Panc1 (cell line): ENCODE measurements around the gene VWA5B1.

ENCODE experiments used
- POLR2AphosphoS5 ChIP-seq: IDR thresholded peaks from 2 replicates; pipeline ENCODE4 v1.6.1; 2012; ENCODE audit warnings: mild to moderate bottlenecking, low read depth, low read length, moderate library complexity
- TF ChIP-seq, protein P1 (sequence below): fragments of 450-650 bp; IDR thresholded peaks from 2 replicates; pipeline ENCODE4 v1.5.1; 2017; ENCODE audit warnings: mild to moderate bottlenecking
- TF ChIP-seq, protein P2 (sequence below), 2 experiments: IDR thresholded peaks; 2 replicates each; pipeline ENCODE4 v1.6.1; 2011 to 2012; ENCODE audit warnings: low read depth in 2 of 2, control low read depth in 1 of 2, low read length in 1 of 2, mild to moderate bottlenecking in 1 of 2, moderate library complexity in 1 of 2; ENCODE audit not compliant: insufficient read depth in 1 of 2

DNA sequence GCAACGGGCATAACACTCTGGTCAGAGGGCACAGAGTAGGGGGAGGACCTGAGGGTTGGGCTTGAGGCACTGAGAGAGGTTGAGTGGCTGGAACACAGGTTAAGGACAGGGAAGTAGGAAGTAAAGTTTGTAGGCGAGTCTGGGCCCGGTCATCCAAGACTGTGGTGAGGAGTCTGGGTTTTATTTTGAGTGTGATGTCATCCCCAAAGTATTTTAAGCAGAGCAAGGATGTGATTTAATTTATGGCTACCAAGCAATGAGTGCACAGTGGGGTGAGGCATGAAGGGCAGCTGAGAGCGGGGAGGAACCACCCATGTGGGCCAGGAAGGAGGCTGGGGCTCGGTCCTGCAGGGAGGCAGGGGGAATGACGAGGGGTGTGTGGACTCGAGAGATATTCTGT lies 11.2 kb upstream of the VWA5B1 start:
- TF ChIP-seq, protein P1, sequence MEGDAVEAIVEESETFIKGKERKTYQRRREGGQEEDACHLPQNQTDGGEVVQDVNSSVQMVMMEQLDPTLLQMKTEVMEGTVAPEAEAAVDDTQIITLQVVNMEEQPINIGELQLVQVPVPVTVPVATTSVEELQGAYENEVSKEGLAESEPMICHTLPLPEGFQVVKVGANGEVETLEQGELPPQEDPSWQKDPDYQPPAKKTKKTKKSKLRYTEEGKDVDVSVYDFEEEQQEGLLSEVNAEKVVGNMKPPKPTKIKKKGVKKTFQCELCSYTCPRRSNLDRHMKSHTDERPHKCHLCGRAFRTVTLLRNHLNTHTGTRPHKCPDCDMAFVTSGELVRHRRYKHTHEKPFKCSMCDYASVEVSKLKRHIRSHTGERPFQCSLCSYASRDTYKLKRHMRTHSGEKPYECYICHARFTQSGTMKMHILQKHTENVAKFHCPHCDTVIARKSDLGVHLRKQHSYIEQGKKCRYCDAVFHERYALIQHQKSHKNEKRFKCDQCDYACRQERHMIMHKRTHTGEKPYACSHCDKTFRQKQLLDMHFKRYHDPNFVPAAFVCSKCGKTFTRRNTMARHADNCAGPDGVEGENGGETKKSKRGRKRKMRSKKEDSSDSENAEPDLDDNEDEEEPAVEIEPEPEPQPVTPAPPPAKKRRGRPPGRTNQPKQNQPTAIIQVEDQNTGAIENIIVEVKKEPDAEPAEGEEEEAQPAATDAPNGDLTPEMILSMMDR, result no peak
- TF ChIP-seq, protein P2, sequence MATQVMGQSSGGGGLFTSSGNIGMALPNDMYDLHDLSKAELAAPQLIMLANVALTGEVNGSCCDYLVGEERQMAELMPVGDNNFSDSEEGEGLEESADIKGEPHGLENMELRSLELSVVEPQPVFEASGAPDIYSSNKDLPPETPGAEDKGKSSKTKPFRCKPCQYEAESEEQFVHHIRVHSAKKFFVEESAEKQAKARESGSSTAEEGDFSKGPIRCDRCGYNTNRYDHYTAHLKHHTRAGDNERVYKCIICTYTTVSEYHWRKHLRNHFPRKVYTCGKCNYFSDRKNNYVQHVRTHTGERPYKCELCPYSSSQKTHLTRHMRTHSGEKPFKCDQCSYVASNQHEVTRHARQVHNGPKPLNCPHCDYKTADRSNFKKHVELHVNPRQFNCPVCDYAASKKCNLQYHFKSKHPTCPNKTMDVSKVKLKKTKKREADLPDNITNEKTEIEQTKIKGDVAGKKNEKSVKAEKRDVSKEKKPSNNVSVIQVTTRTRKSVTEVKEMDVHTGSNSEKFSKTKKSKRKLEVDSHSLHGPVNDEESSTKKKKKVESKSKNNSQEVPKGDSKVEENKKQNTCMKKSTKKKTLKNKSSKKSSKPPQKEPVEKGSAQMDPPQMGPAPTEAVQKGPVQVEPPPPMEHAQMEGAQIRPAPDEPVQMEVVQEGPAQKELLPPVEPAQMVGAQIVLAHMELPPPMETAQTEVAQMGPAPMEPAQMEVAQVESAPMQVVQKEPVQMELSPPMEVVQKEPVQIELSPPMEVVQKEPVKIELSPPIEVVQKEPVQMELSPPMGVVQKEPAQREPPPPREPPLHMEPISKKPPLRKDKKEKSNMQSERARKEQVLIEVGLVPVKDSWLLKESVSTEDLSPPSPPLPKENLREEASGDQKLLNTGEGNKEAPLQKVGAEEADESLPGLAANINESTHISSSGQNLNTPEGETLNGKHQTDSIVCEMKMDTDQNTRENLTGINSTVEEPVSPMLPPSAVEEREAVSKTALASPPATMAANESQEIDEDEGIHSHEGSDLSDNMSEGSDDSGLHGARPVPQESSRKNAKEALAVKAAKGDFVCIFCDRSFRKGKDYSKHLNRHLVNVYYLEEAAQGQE (IDR thresholded peaks at IDR 0.05; ENCODE audit: insufficient read depth in 1 of 2, low read depth in 2 of 2, low read length in 1 of 2), result no peak
- no peak for TF ChIP-seq POLR2AphosphoS5
